Activated CD4-positive, alpha-beta T cell treated with anti-CD3 and anti-CD28 coated beads for 1 hour (primary cell): ENCODE measurements around the gene EEPD1.
"Not testable (repeated sequence)": the region's sequence is repeated elsewhere in the genome, so short reads cannot be mapped to it uniquely, and the experiment has no call there.

Experiments used
- DNase-seq: peaks from one replicate; pipeline ENCODE4 v3.0.0-alpha.2; 2020

EEPD1 gene

DNA sequence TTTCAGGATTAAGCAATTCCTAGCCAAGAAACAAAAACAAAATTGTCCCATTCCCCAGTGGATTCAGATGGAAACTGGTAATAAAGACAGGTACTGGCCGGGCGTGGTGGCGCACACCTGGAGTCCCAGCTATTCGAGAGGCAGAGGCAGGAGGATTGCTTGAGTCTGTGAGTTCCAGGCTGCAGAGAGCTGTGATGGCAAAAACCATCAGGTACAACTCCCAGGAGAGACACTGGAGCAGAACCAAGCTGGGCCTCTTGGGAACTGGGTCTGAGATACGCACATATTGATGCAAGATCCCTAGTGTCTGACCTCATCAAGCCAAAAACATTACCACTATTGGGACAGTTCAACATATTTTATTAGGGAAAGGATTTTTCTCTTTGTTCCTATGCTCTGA lies 152.6 kb downstream of the EEPD1 start:
- DNase-seq, result no peak

GRCh38 chr7:36306222-36306621 lies 153.2 kb downstream of the EEPD1 start:
- DNase-seq, result no peak

GRCh38 chr7:36306722-36307121 lies 153.7 kb downstream of the EEPD1 start:
- no peak for DNase-seq

- no peak for DNase-seq
Measured at GRCh38 chr7:36308031-36308430, 155.0 kb downstream of the EEPD1 start.

DNA sequence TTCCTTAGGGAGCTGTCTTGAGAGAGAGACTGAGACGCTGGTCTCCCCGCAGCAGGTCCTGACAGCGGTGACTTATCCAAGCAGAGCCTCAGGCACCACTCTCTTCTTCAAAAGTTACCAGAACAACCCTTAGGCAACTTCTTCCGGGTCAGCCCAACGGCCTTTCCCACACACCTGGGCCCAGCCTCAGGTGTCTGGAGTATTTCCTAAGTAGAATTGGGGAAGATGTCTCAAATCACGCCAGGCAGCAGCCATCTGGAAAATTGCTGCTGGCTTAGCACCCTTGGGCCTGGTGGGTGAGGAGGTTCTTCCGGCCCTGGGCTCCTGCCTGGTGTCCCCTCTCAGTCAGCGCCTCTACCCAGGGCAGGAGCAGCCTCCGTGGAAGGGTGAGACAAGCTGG lies 156.2 kb downstream of the EEPD1 start:
- DNase-seq, result no peak

GRCh38 chr7:36309716-36310115 lies 156.7 kb downstream of the EEPD1 start:
- no peak for DNase-seq

DNA sequence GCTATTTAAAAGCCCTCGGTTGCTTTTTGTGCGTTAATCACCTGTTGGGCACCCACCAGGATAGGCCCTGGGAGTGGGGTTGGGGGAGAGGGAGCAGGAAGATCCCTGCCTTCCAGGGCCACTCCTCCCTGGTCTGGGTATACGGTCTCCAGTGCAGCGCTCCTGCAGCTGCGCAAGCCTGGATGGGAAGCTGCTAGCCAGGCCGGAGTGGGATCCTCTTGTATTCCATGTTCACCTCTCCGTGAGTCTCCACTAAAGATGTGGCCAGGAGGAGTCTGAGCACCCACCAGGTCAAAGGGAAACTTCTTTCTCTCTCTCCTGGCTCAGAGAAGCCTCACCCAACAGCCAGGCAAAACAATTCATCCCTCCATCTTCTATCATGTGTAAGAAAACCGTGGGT lies 157.8 kb downstream of the EEPD1 start:
- DNase-seq, result no peak

- no peak for DNase-seq
Measured at GRCh38 chr7:36311539-36311938, 158.5 kb downstream of the EEPD1 start.

- DNase-seq, result no peak
Measured at GRCh38 chr7:36312064-36312914, 159.2 kb downstream of the EEPD1 start.

DNA sequence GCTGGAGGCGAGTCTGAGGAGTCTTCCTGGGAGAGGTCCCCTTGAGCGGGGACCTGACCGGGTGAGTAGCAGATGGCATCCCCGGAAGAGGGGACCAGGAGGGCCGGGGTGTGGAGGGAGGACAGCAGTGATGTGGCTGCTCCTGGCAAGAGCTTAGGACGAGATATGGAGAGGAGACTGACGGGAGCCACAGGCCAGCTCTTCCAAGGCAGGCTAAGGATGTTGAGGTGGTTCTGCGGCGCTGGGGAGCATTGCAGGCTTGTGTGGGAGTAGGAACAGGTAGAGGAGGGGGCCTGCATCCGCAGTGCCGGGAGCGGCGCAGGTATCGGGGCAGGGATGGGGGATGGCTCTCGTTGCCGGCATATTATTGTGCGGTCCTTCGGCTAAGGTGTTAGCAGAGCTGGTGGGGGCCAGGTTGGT lies 159.9 kb downstream of the EEPD1 start:
- no peak for DNase-seq

- DNase-seq, result no peak
Measured at GRCh38 chr7:36313607-36314006, 160.6 kb downstream of the EEPD1 start.

DNA sequence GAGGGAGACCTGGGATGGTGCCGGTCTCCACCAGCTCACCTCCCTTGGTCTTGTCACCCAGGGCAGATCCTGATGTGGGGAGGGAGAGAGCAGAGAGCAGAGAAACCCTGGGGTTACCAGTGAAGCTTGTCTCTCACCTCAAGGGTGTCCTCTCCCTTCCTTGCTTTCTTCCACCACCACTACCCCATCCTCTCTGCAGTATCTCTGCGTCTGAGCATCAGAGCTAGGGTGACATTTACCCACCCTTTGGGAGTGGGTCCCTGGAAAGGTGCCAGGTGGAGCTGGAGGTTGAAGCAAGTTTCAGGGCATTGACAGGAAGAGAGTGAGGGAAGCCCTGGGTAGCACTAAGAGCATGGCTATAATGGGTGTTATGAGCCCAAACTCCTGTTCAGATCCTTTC lies 161.4 kb downstream of the EEPD1 start:
- no peak for DNase-seq

DNA sequence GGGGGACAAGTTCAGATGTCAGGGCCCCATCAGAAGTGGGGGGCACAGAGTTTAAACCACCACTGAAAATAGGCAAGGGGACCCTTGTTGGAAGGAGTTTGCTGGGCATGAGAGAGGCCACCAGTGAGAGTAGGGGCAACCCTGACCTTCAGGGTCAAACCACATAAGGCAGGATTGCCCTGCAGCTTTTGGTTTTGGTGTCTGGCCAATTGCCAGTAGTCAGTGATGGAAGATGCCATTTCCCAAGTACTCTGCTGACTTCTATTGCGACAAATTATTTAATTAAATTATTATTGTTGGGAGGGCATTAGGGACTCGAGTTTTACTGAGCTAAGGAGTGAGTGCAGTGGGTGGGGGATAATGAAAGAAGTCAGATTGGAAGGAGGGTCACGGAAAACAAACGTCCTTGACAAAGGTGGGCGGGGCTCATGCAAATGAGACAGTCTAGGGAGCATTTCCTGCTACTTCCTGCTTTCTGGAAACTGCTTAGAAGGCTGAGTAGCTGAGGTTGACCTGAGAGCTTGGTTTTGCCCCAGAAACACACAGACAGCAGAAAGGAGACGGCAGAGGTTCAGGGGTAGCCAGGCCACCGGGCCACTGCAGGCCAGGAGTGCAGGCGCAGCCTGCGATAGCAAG lies 162.4 kb downstream of the EEPD1 start:
- no peak for DNase-seq

DNA sequence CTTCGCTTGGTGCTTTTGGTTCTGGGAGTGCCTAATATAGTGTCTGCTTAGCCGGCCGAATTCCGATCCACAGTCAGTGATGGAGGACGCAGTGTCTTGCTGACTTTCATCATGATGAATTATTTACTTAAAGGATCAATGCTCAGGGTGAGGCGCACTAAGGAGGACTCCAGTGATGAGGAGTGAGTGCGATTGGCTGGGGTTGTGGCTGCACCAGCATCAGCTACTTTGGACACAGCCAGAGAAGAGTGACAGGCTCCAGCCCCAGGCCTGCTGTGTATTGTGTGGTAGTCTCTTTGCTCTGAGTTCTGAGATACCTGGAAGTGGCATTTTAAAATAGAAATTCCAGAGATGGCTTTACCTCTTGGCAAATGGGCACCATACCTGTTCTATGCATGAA lies 163.3 kb downstream of the EEPD1 start:
- no peak for DNase-seq

GRCh38 chr7:36317276-36317675 lies 164.2 kb downstream of the EEPD1 start:
- no peak for DNase-seq

GRCh38 chr7:36318116-36318515 lies 165.1 kb downstream of the EEPD1 start:
- no peak for DNase-seq

DNA sequence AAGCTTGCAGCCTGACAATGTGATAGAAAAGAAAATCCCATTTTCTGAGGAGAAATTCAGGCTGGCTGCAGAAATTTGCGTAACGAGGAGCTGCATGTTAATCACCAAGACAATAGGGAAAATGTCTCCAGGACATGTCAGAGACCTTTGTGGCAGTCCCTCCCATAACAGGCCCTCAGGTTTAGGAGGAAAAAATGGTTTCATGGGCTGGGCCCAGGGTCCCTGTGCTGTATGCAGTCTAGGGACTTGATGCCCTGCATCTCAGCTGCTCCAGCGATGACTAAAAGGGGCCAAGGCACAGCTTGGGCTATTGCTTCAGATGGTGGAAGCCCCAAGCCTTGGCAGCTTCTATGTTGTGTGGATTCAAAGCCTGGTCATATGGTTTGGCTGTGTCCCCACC lies 168.2 kb downstream of the EEPD1 start:
- not testable (repeated sequence) for DNase-seq

DNA sequence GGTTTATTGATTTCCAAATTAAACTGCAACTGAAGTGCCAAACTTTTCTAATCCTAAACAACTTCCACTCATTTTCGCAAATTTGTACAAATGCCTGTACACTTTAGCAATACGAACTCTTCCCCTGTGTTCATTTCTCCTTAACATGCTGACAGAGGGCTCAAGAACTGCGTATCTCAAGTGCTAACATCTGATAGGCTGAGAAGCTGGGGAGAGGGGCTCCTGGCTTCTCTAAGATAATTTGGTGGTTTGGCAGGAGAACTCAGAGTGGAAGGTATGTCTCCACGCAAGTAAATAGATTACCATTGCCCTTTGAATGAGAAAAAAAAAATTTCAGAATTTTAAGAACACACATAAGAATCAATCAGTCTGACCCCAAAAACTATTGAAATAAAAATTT lies 183.3 kb downstream of the EEPD1 start:
- no peak for DNase-seq

- no peak for DNase-seq
Measured at GRCh38 chr7:36338256-36338655, 185.2 kb downstream of the EEPD1 start.

GRCh38 chr7:36343548-36343947 lies 190.5 kb downstream of the EEPD1 start:
- DNase-seq, result no peak

- DNase-seq, result no peak
Measured at GRCh38 chr7:36344622-36345021, 191.6 kb downstream of the EEPD1 start.

DNA sequence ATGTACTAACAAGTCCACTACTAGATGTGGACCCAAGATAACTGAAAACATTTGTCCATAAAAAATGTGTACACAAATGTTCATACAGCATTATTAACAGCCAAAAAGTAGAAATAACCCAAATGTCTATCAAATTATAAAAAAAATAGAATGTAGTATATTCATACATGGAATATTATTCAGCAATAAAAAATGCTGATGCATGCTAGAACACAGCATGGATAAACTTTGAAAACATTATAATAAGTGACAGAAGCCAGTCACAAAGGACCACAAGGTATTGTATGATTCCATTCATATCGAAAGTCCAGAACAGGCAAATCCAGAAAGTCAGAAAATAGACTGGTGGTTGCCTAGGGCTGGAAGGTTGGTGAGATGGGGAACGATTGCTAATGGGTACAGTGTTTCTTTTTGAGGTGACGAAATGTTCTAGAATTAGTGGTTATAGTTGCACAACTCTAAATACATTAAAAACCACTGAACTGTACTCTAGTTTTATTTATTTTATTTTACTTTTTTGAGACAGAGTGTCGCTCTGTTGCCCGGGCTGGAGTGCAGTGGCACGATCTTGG lies 193.3 kb downstream of the EEPD1 start:
- no peak for DNase-seq

DNA sequence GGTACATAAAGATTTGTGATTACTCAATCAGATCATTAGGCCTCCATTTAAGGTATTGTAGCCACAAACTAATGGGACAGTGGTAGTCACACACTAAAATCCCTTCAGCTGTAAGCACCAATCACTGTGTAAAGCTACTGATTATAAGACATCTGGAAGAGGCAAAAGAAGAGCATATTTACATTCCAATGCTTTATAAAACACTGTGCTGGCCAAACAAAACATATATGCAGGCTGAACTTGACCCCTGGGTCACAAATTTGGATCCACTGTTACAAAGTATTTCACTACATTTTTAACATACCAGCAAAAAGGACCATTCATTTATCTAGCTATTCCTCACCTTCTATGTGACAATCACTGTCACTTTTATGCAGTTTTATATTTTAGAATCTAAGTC lies 195.2 kb downstream of the EEPD1 start:
- no peak for DNase-seq

DNA sequence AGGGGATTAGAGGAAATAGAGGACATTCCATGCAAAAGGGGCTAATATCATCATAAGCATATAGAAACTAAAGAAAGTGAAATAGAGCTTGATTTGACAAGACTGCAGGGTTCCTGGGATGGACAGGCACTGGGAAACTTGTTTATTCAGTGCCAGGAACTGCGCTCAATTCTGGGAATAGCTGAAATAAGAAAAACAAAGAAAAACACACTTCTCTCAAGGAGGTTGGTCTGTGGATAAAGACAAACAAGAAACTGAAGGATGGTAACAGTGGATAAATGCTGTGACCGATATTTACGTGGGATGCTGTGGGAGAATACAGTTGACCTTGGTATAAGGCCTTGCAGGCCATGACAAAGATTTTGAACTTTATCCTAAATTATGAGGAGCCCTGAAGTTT lies 195.7 kb downstream of the EEPD1 start:
- no peak for DNase-seq
